ENCODE data around the gene MIB1. TPM values are rescaled to one million over a fixed set of nuclear protein-coding genes. Genes with fewer than 3 reads are reported as not detected.
A peak's percentile ranks its signal among the peaks of the same experiment; 100 is the strongest.

The MIB1 gene
- total RNA-seq, 1 experiment from 2014 or later: 66.3 TPM

GRCh38 chr18:21739604-21740537 lies 721 bp upstream of the MIB1 start:
- ATAC-seq (peak; percentile 41), DNase-seq (ENCODE audit: low read depth, low spot score) (peak; percentile 38)
- ChIA-PET CTCF (interaction anchor here (1.2 kb wide), 1 partner anchor 139 kb away, joined by 3 read pairs; the partner anchor contains the start of gene ESCO1), POLR2A (interaction anchor here (0.5 to 0.6 kb wide), 3 partner anchors 24 to 171 kb away, joined by 3 read pairs; no protein-coding TSS in a partner anchor)
- intact Hi-C loops (cut with micrococcal nuclease; ENCODE audit: unreplicated experiment) (loop anchor here (5.0 kb wide), 1 partner anchor 38 kb away; the partner anchor contains the start of gene ABHD3), in situ Hi-C loops (cut with HindIII; ENCODE audit: low pct_unique_long_range_greater_than_20kb, low sequenced_read_pairs) (no loop called here)
- Histone ChIP-seq H3K27me3 (ENCODE audit: control insufficient read depth, insufficient read depth, low read length) (no peaks in the 10 kb centered on the region), H3K4me3 (ENCODE audit: low read depth in 2 of 2, low read length in 2 of 2) (peak overlapping the region; percentile 84 to 91), H3K36me3 (ENCODE audit: control insufficient read depth, insufficient read depth, low read length) (no peaks in the 10 kb centered on the region; the same call in 1 of the 2 replicates), H3K9me3 (ENCODE audit: control insufficient read depth, insufficient read depth, low read depth, low read length) (no peaks in the 10 kb centered on the region), H3K4me1 (ENCODE audit: control insufficient read depth, insufficient read depth, low read length) (peaks cover 14% of the 10 kb centered on the region), H3K27ac (ENCODE audit: low read length) (peak overlapping the region; percentile 88)
- TSS peak; percentile 92 for BruUV-seq (replicated peaks)
- no peak for TF ChIP-seq POLR2AphosphoS5 (IDR thresholded peaks at IDR 0.05; ENCODE audit: low read depth, low read length)
- no peak for TF ChIP-seq TCF7L2 (IDR thresholded peaks at IDR 0.05; ENCODE audit: low read depth, low read length)
- TF ChIP-seq, protein P1, sequence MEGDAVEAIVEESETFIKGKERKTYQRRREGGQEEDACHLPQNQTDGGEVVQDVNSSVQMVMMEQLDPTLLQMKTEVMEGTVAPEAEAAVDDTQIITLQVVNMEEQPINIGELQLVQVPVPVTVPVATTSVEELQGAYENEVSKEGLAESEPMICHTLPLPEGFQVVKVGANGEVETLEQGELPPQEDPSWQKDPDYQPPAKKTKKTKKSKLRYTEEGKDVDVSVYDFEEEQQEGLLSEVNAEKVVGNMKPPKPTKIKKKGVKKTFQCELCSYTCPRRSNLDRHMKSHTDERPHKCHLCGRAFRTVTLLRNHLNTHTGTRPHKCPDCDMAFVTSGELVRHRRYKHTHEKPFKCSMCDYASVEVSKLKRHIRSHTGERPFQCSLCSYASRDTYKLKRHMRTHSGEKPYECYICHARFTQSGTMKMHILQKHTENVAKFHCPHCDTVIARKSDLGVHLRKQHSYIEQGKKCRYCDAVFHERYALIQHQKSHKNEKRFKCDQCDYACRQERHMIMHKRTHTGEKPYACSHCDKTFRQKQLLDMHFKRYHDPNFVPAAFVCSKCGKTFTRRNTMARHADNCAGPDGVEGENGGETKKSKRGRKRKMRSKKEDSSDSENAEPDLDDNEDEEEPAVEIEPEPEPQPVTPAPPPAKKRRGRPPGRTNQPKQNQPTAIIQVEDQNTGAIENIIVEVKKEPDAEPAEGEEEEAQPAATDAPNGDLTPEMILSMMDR (IDR thresholded peaks at IDR 0.05): no peak
- TF ChIP-seq, protein P2, sequence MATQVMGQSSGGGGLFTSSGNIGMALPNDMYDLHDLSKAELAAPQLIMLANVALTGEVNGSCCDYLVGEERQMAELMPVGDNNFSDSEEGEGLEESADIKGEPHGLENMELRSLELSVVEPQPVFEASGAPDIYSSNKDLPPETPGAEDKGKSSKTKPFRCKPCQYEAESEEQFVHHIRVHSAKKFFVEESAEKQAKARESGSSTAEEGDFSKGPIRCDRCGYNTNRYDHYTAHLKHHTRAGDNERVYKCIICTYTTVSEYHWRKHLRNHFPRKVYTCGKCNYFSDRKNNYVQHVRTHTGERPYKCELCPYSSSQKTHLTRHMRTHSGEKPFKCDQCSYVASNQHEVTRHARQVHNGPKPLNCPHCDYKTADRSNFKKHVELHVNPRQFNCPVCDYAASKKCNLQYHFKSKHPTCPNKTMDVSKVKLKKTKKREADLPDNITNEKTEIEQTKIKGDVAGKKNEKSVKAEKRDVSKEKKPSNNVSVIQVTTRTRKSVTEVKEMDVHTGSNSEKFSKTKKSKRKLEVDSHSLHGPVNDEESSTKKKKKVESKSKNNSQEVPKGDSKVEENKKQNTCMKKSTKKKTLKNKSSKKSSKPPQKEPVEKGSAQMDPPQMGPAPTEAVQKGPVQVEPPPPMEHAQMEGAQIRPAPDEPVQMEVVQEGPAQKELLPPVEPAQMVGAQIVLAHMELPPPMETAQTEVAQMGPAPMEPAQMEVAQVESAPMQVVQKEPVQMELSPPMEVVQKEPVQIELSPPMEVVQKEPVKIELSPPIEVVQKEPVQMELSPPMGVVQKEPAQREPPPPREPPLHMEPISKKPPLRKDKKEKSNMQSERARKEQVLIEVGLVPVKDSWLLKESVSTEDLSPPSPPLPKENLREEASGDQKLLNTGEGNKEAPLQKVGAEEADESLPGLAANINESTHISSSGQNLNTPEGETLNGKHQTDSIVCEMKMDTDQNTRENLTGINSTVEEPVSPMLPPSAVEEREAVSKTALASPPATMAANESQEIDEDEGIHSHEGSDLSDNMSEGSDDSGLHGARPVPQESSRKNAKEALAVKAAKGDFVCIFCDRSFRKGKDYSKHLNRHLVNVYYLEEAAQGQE (IDR thresholded peaks at IDR 0.05; ENCODE audit: insufficient read depth in 1 of 2, low read depth in 2 of 2, low read length in 1 of 2): no peak
- no peak for TF ChIP-seq SIN3A (IDR thresholded peaks at IDR 0.05; ENCODE audit: borderline replicate concordance, insufficient read depth, low read depth, low read length)

GRCh38 chr18:21741312-21741561 lies 645 bp downstream of the MIB1 start:
- Histone ChIP-seq H3K4me3 (ENCODE audit: low read depth in 2 of 2, low read length in 2 of 2) (peak overlapping the region; percentile 84 to 91), H3K9me3 (ENCODE audit: control insufficient read depth, insufficient read depth, low read depth, low read length) (no peaks in the 10 kb centered on the region), H3K27ac (ENCODE audit: low read length) (no peak overlapping the region; the same call in 1 of the 2 replicates), H3K27me3 (ENCODE audit: control insufficient read depth, insufficient read depth, low read length) (no peaks in the 10 kb centered on the region), H3K4me1 (ENCODE audit: control insufficient read depth, insufficient read depth, low read length) (peaks cover 15% of the 10 kb centered on the region), H3K36me3 (ENCODE audit: control insufficient read depth, insufficient read depth, low read length) (no peaks in the 10 kb centered on the region; the same call in 1 of the 2 replicates)
- intact Hi-C loops (cut with micrococcal nuclease; ENCODE audit: unreplicated experiment): loop anchor here (5.0 kb wide), 1 partner anchor 39 kb away; the partner anchor contains the start of gene ABHD3
- TF ChIP-seq POLR2AphosphoS5 (IDR thresholded peaks at IDR 0.05; ENCODE audit: low read depth, low read length) (no peak), TCF7L2 (IDR thresholded peaks at IDR 0.05; ENCODE audit: low read depth, low read length) (no peak), SIN3A (IDR thresholded peaks at IDR 0.05; ENCODE audit: borderline replicate concordance, insufficient read depth, low read depth, low read length) (no peak; the same call in 1 of the 2 replicates)
- TF ChIP-seq, protein P2 (IDR thresholded peaks at IDR 0.05; ENCODE audit: insufficient read depth in 1 of 2, low read depth in 2 of 2, low read length in 1 of 2): no peak
- TF ChIP-seq, protein P1 (IDR thresholded peaks at IDR 0.05): no peak
- ATAC-seq (no peak), DNase-seq (ENCODE audit: low read depth, low spot score) (no peak)
- ChIA-PET CTCF (no interaction called here), POLR2A (interaction anchor here (0.7 kb wide), 1 partner anchor 19 kb away, joined by 7 read pairs; no protein-coding TSS in a partner anchor)
- no TSS peak for BruUV-seq (replicated peaks)
- in situ Hi-C loops (cut with HindIII; ENCODE audit: low pct_unique_long_range_greater_than_20kb, low sequenced_read_pairs): no loop called here
